Measurements from ENCODE around the gene DRD4. TPM values are rescaled to one million over a fixed set of nuclear protein-coding genes. Genes with fewer than 3 reads are reported as not detected.

Gene DRD4
- total and polyA plus RNA-seq, 2 of the 13 experiments (the other 11 are each of a cell fraction or from before 2014, with no cell fraction given): 0.09 to 0.13 TPM

- FAIRE-seq (no peak), DNase-seq (ENCODE audit: low spot score) (no peak), ATAC-seq (no peak)
- peaks cover 34% of the 10 kb centered on the region for H3K4me1 ChIP-seq (ENCODE audit: insufficient read depth, low read length)
- no peaks in the 10 kb centered on the region for H3K27me3 ChIP-seq (ENCODE audit: control insufficient read depth in 1 of 2, insufficient read depth in 2 of 2, low read length in 2 of 2)
- WGBS (ENCODE audit: low lambda C conversion rate): 92% methylated on average over 13 of the region's 19 CpGs
- no peaks in the 10 kb centered on the region for H3K9me3 ChIP-seq (ENCODE audit: low read length)
- ChIA-PET CTCF (ENCODE audit: low intra/inter-chr PET ratio, low total read pairs) (no interaction called here), POLR2A (no interaction called here)
- peaks cover 14% of the 10 kb centered on the region; the same call in 1 of the 2 replicates for H4K20me1 ChIP-seq (ENCODE audit: insufficient read depth, low read length)
- TF ChIP-seq DZIP1 (CRISPR knock-in tag; IDR thresholded peaks at IDR 0.05) (no peak), AGO2 (optimal IDR thresholded peaks at IDR 0.05; ENCODE audit: low read depth, low read length) (peak; percentile 22), HCFC1 (IDR thresholded peaks at IDR 0.05; ENCODE audit: low read depth, low read length) (no peak), ZFP36L2 (CRISPR knock-in tag; IDR thresholded peaks at IDR 0.05) (no peak), ZC3H4 (CRISPR knock-in tag; IDR thresholded peaks at IDR 0.05; ENCODE audit: borderline replicate concordance) (no peak), SAFB2 (CRISPR knock-in tag; IDR thresholded peaks at IDR 0.05; ENCODE audit: borderline replicate concordance, low read depth) (no peak), ZNF496 (CRISPR knock-in tag; IDR thresholded peaks at IDR 0.05; ENCODE audit: insufficient replicate concordance) (no peak)
- no peak overlapping the region for H2AFZ ChIP-seq (ENCODE audit: low read length)
- no TSS peak for BruUV-seq (replicated peaks)
- intact Hi-C loops (cut with micrococcal nuclease; ENCODE audit: unreplicated experiment): no loop called here
- H3K9ac ChIP-seq (ENCODE audit: insufficient read depth, low read depth, low read length): no peak overlapping the region
- peaks cover 16 to 43% of the 10 kb centered on the region in 2 experiments; a peak in 4 of 5 replicates for H3K36me3 ChIP-seq (replicated peaks in 1 of 2; ENCODE audit: control insufficient read depth in 1 of 2, insufficient read depth in 2 of 2, low read length in 2 of 2)
- no peak overlapping the region for H3K4me3 ChIP-seq (replicated peaks in 1 of 3; ENCODE audit: insufficient read depth in 1 of 3, low read depth in 2 of 3, low read length in 3 of 3)
- in situ Hi-C loops (cut with HindIII; ENCODE audit: extremely low pct_ligation_motif_present, low pct_unique_long_range_greater_than_20kb): loop anchor here (5.0 kb wide), 1 partner anchor 107 kb away; no protein-coding TSS in a partner anchor
- no peaks in the 10 kb centered on the region for H3K79me2 ChIP-seq (ENCODE audit: insufficient read depth, low read length)
- no peak overlapping the region for H3K4me2 ChIP-seq (ENCODE audit: low read depth, low read length)
- no peak overlapping the region for H3K27ac ChIP-seq (ENCODE audit: extremely low read length, insufficient read depth, low read length)
These were observed 23.2 kb downstream of the DRD4 start for GRCh38 chr11:660281-660680.

Measured in HepG2 (cell line).